ENCODE results near the gene CCL27.

DNA sequence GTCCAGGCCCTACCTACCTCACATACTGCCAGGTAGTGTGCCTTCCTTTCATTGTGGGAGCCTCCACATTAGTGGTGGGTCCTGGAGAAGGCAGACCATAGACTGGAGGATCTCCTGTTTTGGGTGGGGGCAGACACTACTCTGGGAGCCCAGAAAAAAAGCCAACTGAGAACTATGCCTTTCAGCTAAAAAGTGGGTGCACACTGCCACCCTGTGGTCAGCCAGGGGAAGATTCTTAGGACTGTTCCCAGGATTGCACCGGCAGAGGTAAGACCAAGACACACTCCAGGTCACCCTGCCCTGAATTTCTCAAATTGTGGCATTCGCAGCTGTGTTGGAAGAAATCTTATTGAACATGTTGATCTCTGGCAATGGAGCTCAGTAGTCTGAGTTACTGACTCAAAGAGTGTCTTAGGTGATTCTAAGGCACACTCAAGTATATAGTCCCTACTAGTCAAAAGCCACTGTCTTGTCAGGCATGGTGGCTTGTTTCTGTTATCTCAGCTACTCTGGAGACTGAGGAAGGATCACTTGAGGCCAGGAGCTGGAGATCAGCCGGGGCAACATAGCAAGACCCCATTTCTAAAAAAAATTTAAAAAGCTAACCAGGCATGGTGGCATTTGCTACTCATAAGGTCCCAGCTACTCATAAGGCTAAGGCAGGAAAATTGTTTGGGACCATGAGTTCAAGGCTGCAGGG is 28.5 kb downstream of the CCL27 start:
- no peak for TF ChIP-seq RCOR1 (conservative IDR thresholded peaks at IDR 0.05; ENCODE audit: low read depth, low read length)
- TF ChIP-seq, protein P1, sequence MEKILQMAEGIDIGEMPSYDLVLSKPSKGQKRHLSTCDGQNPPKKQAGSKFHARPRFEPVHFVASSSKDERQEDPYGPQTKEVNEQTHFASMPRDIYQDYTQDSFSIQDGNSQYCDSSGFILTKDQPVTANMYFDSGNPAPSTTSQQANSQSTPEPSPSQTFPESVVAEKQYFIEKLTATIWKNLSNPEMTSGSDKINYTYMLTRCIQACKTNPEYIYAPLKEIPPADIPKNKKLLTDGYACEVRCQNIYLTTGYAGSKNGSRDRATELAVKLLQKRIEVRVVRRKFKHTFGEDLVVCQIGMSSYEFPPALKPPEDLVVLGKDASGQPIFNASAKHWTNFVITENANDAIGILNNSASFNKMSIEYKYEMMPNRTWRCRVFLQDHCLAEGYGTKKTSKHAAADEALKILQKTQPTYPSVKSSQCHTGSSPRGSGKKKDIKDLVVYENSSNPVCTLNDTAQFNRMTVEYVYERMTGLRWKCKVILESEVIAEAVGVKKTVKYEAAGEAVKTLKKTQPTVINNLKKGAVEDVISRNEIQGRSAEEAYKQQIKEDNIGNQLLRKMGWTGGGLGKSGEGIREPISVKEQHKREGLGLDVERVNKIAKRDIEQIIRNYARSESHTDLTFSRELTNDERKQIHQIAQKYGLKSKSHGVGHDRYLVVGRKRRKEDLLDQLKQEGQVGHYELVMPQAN (conservative IDR thresholded peaks at IDR 0.05): no peak
- no peak for TF ChIP-seq EZH2 (IDR thresholded peaks at IDR 0.05; ENCODE audit: borderline replicate concordance, control insufficient read depth, low read depth, low read length)
- TF ChIP-seq ASH2L (IDR thresholded peaks at IDR 0.05; ENCODE audit: borderline replicate concordance, low read depth): no peak
- no peak for TF ChIP-seq STAT3 (IDR thresholded peaks at IDR 0.05; ENCODE audit: low read depth, low read length)
